GM12892 (cell line): ENCODE results near the gene SLC45A3.

ENCODE experiments used
- POLR2A ChIP-seq: IDR thresholded peaks from 2 replicates; pipeline ENCODE4 v1.6.1; 2011; ENCODE audit warnings: low read depth, low read length, control low read depth
- TAF1 ChIP-seq: IDR thresholded peaks from 2 replicates; pipeline ENCODE4 v1.6.1; 2011; ENCODE audit warnings: low read depth, mild to moderate bottlenecking, control low read depth, low read length, borderline replicate concordance

GRCh38 chr1:205668951-205669340, 11.4 kb downstream of the SLC45A3 start:
- no peak for TF ChIP-seq POLR2A
- 0 out of 2 replicates have a peak, but pooled peaks have one; percentile 27 for TF ChIP-seq TAF1
